Hematopoietic multipotent progenitor cell treated with erythropoietin and hydrocortisone succinate and interleukin-3 and kit ligand, for 8 days (in vitro differentiated cells): ENCODE results near the gene SLIT2.

Experiments used
- DNase-seq: peaks from one replicate; pipeline ENCODE4 v3.0.0-alpha.2; 2015

The SLIT2 gene

DNA sequence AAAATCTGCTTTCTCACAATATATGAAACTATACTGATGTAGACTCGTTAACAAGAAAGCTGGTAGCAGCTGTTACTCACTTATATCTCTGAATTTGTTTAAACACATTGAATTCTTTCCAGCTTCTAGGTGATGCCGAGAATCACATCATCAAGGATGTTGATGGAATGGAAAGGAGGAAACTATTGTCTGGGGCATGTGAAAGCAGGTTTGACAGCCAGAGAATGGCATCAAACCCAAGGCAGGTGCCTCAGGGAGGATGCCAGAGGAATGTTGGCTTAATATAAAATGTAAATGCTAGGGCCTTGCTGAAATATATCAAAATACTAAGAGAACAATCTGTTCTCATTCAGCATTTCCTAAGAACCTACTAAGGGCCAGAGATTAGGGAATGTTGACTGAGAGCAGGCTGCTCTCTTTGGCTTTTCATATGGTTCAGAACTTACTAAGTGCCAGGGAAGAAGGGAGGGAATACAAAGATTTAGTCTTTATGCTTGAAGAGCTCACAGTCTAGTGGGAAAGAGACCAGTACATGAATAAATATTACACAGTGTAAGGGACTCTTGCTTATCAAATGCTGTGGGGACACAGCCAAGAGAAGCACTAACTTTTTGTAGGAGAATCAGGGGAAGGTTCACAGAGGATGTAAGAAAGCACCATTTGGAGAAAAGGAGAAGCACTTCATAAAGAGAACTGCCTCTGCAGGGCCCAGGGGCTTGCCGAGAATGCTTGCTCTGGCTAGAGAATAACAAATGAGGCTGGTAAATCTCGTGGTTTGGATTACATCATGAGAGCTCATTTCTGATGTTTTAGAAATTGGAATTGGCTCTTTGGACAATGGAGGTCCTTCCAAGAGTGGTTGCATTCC is 14.7 kb downstream of the SLIT2 start:
- DNase-seq, result no peak

- DNase-seq, result no peak
These were observed 16.3 kb downstream of the SLIT2 start for GRCh38 chr4:20268028-20268427.

- DNase-seq, result no peak
These were observed 17.6 kb downstream of the SLIT2 start for GRCh38 chr4:20269320-20269719.

- DNase-seq, result no peak
These were observed 20.2 kb downstream of the SLIT2 start for GRCh38 chr4:20271950-20272349.

DNA sequence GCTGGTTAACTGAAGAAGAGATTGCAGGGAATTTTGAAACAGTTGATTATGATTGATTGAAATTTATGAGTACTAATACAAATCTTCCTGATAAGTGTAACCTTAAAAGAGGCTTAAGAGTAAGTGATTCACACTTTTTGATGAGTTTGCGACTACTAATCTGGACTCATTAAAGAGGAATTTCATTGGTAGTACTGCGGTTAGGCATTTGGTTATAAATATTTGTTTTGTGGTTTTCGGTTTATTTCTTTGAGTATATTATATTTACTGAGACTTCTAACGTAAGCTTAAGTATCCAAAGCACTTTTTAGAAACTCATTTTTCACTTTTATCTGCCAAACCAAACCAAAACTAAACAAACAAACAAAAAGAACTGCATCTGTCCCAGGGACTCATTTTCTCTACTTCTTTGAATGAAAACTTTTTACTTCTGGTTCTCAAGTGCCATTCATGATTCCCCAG is 20.7 kb downstream of the SLIT2 start:
- DNase-seq, result no peak

GRCh38 chr4:20273793-20274192 is 22.1 kb downstream of the SLIT2 start:
- DNase-seq, result no peak

- no peak for DNase-seq
These were observed 25.1 kb downstream of the SLIT2 start for GRCh38 chr4:20276848-20277247.

DNA sequence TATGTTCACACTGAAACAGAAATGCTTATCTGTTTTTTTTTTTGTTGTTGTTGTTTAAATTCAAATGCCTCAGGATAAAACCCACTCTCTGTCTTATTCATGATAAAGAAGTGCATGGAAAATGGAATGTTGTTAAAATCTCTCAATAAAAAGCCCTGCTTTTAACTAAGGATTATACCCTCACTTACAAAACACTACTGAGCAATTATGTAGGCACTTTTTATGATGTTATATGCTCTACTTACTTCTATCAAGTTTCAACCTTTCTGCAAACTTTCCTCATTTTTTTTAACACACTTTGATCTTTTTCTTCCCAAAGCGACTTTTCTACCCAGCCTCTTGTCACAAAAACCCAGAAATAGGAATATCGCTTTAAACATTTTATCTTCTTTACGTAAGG is 26.5 kb downstream of the SLIT2 start:
- DNase-seq, result no peak

DNA sequence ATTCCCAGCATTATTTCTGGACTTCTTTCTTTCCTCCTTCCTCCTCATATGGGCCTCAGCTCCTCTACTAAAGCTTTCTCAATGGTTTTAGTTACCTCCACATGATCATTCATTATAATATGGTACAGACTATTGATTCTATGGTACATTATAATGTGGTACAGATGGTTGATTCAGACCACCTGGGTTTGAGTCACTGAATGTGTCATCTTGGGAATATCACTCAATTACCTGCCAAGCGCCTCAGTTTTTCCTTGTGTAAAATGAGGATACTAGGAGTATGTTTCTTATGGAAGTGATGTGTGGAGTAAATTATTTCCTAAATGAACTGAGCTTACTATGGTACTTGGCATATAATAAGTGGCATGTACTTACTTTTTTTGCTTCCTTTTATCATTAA is 27.7 kb downstream of the SLIT2 start:
- no peak for DNase-seq

DNA sequence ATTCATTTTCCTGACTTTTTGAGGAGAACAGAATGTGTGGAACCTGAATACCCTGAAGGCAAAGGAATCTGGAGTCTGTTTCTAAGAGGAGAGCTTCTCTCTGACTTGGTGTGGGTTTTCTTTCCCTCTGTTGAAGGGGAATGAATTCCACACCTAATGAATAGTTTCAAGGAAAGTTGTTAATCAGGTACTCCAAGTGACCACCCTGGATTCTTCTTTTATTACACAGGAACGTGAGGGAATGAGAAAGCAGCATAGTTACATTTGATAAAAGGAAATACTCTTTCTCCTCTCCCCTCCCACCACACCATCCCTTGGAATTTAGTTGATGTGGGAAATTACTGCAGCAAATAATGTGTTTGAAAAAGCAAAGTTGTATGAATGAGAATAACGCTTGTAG is 29.7 kb downstream of the SLIT2 start:
- no peak for DNase-seq

DNA sequence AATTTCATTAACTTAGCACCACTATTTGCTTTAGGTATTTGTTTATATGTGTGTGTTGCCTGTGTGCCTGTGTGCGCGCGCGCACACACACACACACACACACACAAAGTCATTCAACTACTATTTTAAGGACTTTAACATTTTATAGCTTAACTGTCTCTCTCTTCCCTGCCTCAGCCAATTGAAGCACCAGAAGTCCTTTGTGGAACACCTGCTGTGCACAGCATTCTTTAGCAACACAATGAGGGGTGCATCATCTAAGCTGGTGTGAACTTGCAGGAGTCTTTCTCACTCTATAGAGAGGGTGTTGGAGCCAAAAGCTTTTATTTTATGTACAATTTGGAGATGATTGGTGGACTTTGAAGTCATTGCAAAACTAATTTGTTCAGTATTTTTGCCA is 31.3 kb downstream of the SLIT2 start:
- DNase-seq, result no peak

- DNase-seq, result no peak
These were observed 33.3 kb downstream of the SLIT2 start for GRCh38 chr4:20284990-20285389.

DNA sequence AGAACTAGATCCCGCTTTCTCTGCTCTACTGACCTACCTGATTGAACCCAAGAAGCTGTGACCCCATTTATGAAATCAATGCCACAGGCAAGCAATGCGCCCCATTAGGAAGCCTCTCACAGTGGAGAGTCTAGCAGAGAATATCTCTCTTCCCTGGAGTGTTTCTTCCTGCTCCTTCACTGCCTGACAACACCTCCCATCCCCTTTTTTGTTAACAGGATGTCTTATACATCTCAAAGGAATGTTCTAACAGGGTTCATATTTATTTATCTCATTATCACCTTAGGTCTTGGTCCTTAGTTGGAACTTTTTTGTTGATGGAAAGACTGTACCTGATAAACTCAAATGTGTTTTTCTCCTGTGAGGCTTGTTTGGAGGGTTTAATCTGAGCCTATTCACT is 35.5 kb downstream of the SLIT2 start:
- DNase-seq, result no peak

DNA sequence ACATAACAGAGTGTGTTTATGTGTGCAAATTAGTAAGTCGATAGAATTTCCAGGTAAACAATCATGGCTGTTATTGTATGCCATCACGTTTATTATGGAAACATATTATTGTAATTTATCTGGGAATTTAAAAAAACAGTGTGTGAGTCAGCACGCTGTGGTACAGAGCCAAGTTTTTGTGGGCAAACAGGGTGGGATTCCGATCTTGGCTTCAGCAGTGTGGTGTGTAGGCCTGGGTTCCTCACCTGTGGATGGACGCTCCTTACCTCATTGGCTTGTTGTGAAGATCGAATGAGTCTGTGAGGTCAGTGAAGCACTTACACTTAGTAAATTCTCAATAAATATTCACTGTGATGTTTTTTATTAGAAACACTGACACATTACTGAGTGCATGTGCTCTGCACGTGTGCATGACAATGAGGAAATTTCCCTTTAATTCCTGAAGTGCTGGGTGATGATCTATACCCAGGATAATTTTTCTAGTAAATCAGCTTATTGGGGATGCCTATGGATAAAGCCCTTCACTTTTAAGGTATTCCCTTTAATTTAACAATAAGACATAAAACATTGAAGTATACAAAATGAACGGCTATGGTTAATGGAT is 36.4 kb downstream of the SLIT2 start:
- DNase-seq, result no peak

DNA sequence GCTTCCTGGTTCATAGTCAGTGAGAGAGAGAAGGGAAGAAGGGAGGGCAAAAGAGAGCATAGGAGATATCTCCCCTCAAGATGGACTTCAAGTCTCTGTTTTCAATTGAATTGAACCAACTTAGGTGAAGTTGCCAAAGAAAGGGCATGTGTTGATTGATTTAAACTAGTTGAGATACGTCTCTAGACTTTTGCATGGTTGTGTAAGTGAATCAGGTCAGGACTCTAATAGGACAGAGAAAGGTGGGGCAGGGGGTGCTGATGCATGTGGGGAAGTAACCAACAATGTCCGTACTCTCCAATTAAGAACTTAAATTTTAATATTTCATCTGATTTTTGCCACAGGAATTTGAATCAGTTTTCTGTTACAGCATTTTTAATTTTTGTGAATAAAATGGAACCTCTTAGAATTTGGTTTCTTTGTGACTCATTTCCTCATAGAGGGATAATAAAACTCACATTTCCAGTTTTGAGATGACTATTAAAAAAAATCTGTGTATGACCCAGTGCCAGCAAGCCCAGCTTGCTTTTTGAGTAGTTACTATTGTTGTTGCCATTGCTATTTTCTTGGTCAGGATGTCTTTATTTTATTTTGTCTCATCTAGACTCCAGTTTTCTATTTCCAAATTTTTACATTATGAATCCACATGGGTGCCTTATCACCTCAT is 37.3 kb downstream of the SLIT2 start:
- DNase-seq, result no peak

DNA sequence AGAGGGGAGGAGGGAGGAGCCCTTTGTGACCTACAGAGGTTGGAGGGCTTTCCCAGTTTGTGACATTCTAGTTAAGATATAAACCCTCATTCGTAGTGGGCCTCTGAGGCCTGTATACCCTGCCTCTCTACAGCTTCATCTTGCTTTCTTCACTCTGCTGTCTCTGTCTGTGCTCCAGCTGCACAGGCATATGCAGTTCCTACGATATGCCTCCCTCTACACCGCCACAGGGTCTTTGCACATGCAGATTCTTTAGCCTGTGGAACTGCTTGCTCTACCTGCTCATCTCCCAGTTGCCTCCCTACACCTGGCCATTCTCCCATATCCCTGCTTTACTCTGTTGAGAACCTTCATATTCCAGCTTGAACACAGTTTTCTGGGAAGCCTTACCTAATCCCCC is 38.1 kb downstream of the SLIT2 start:
- DNase-seq, result no peak

DNA sequence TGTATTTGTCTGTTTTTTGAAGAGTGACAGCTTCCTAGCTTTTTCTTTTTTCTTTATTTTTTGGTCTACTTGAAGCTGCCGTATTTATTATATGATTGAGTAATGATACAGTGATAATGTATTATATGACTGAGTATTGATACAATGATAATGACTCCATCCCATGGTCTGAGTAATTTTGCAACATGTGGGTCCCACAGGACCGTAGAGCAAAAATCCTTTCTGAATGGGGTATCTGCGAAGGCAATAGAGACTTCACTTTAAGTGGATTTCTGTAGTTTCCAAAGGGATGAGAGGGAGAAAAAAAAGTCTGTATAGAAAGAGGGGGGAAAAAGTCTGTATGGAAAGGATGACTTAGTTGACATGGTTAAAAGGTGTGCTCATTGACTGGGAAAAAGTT is 41.0 kb downstream of the SLIT2 start:
- DNase-seq, result no peak

DNA sequence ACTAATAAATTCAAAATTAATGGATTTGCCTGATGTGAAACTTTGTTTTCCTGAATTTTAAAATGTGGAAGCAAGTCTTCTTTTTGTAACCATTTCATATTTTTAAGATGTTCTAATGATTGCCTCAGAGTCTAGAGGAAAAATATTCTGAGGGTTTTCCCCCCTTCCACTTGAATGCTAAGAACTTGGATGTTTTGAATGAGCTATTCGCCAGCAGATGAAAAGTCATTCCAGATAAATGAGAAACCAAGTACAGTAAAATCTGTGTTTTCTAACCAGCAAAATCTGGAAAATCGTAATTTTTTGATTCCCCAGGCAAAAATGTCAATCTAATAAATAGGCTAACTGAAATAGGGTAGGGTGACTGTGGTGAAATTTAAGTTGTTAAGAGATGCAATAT is 45.6 kb downstream of the SLIT2 start:
- DNase-seq, result no peak

DNA sequence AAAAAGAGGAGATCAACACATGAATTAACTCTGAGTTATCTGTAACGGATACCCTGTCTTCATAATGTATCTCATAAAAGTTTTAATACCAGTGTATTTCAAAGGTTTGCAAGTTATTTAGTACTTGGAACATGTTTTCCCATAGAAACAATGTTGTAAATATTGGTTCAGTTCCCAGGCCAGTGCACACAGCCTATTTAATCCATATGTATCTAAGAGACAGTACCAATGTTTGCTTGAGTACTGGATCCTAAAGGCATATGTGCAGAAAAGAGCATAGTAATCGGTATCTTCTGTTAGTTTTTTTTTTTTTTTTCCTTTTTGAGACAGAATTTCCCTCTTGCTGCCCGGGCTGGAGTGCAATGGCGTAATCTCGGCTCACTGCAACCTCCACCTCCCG is 46.1 kb downstream of the SLIT2 start:
- no peak for DNase-seq

DNA sequence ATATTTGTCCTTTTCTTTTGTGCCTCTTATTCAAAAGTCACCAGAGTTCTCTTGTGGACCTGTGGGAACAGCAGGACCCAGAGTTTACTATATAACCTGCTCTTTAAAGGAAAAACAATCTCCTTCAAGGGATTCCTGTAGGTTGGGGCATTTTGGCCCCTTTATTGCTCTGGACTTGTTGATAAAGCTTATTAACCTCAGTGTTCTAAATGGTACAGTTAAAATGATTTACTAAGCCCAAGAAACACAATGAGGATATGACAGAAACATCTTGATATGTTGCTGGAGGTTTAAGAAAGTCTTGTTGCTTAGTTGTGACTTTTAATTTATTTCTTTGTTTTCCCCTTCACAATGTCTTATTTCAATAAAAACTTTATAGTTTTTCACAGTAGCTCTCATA is 46.8 kb downstream of the SLIT2 start:
- DNase-seq, result no peak

- no peak for DNase-seq
These were observed 47.3 kb downstream of the SLIT2 start for GRCh38 chr4:20298986-20299385.

- DNase-seq, result peak; percentile 13
These were observed 47.8 kb downstream of the SLIT2 start for GRCh38 chr4:20299515-20299914.

GRCh38 chr4:20301161-20301560 is 49.5 kb downstream of the SLIT2 start:
- no peak for DNase-seq
